GM19351 (cell line): ENCODE data around the gene RMND1.

ENCODE experiments used
- ATAC-seq: cut with Tn5 transposase; IDR thresholded peaks from one replicate; pipeline ENCODE4 v1.9.1; 2021; ENCODE audit warnings: mild to moderate bottlenecking, moderate library complexity; ENCODE audit not compliant: unreplicated experiment

Gene RMND1, protein sequence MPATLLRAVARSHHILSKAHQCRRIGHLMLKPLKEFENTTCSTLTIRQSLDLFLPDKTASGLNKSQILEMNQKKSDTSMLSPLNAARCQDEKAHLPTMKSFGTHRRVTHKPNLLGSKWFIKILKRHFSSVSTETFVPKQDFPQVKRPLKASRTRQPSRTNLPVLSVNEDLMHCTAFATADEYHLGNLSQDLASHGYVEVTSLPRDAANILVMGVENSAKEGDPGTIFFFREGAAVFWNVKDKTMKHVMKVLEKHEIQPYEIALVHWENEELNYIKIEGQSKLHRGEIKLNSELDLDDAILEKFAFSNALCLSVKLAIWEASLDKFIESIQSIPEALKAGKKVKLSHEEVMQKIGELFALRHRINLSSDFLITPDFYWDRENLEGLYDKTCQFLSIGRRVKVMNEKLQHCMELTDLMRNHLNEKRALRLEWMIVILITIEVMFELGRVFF

DNA sequence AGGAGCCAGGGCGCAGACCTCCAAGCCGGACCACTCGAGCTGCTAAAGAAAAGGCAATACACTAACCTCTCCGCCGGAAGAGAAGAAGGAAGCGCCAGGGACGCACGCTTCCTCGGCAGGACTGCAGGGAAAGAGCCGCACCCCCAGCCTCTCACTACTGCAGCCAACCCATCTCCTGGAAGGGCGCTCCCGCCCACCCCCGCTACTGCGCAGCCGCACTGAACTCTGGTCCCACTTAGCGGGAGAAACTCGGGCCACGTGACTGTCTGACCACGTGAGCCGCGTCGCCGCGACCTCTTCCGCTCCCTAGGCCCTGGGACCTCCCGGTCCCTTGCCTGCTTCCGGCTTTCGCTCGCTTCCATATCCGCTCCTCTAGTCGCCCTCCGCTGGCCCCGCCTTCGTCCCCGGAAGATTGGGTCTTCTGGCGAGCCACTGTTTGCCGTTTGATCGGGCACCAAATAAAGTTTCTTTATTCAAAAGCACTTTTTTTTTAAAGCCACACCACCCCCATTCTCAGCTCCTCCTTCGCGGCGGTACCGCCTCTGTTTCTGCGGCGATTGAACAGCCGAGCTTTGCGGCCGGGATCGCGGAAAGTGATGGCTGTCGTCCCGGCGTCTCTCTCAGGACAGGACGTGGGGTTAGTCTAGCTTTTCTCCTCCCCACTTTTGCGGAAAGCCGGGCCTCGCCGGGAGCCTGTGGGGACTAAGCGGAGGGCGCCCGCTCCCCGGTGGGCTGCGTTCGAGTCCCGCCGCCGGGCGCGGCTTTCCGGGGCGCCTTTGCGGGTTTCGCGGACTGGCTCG is at the start of gene RMND1:
TSS of gene RMND1 (minus strand) at position 177 of the 800 bp plus-strand sequence. CDS start 6,315 bp downstream, outside the sequence.
- ATAC-seq: peak; percentile 92

DNA sequence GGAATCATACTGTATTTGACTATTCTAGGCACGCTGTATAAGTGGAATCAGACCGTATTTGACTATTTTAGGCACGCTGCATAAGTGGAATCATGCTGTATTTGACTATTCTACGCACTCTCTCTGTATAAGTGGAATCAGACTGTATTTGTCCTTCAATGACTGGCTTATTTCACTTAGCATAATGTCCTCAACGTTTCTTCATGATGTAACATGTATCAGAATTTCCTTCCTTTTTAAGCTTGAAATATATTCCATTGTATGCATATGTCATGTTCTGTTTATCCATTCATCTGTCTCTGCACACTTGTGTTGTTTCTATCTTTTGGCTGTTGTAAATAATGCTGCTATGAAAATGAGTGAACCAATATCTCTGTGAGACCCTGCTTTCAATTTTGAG is 47.6 kb upstream of the RMND1 start:
- ATAC-seq: no peak

DNA sequence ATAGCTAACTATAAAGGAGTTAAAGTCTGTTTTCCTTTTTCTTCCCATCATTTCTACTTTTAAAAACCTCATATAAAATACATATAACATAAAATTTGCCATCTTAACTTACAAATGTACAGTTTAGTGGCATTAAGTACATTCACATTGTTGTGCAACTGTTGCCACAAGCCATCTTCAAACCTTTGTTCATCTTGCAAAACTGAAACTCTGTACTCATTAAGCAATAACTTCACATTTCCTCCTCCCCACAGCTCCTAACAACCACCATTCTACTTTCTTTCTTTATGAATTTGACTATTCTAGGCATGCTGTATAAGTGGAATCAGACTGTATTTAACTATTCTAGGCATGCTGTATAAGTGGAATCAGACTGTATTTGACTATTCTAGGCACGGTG is 46.4 kb upstream of the RMND1 start:
- peak; percentile 80 for ATAC-seq

DNA sequence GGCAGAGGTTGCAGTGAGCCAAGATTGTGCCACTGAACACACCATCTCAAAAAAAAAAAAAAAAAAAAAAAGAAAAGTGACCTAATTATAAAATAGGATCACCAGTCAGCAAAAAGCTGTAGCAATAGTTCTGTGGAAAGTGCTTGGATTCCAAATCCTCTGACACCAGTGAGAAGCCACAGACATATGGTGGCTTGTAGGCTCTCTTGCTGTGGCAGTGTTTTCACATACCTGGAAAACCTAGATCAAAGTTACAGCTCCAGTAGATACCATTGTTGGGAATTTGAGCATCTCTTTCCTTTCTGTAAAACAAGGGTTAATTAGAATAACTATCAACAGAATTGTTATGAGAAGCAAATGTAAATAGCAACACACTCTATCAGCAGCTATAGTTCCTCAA is 46.0 kb upstream of the RMND1 start:
- peak; percentile 31 for ATAC-seq

DNA sequence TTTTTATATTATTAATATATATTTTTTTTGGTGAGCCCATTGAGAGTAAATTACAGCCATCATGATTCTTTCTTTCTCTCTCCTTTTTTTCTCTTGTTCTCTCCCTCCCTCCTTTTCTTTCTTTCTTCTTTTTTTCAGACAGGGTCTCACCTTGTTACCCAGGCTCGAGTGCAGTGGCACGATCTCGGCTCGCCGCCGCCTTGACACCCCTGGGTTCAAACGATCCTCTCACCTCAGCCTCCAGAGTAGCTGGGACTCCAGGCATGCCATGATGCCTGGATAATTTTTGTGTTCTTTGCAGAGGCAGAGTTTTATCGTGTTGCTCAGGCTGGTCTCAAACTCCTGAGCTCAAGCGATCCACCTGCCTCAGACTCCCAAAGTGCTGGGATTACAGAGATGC is 43.5 kb upstream of the RMND1 start:
- ATAC-seq: no peak

DNA sequence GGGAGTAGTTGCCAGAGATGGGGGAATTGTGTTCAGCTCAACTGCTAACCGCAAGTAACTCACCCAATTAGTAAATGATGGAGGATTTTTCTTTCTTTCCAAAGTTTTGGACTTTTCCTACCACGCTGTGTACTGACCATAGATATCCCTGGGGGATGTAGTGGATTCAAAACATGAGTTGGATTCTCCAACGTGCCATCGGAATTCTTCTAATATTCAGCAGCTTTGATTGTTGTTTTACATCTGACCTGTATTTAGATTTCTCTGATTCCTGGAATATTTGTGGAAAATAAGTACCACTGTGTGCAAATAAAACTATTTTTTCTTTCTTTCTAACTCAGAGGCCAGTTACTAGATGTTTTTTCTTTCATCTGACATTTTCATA is 43.0 kb upstream of the RMND1 start:
- ATAC-seq: no peak

DNA sequence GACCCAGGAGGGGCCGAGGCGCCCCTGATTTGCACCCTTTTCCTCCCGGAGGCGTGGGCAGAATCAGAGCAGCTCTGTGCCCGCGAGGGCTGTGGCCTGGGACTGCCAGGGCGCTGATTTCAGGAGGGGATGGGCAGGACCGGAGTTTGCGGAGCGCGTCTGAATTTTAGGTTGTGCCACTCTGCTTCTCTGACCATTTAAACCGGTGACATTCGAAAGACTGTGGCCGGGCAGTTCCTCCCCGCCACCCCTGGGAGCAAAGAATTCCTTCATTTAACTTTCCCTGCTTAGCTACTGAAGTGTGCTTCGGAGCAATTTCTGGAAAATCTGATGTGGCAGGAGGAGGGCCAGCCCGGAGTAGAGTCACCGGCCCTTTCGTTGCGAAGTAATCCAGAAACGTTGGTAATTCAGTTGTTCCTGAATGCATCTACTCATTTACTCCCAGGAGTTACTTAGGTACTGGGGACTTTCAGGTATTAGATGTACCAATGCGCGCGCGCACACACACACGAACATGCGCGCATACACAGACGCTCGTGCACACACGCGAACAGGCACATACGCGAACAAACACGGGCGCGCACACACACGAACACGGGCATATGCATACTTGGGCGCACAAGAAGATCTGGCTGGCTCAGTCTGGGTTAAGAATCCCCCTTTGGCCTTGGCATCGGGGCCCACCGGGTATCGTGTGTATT is 42.5 kb upstream of the RMND1 start:
- peak; percentile 40 for ATAC-seq

DNA sequence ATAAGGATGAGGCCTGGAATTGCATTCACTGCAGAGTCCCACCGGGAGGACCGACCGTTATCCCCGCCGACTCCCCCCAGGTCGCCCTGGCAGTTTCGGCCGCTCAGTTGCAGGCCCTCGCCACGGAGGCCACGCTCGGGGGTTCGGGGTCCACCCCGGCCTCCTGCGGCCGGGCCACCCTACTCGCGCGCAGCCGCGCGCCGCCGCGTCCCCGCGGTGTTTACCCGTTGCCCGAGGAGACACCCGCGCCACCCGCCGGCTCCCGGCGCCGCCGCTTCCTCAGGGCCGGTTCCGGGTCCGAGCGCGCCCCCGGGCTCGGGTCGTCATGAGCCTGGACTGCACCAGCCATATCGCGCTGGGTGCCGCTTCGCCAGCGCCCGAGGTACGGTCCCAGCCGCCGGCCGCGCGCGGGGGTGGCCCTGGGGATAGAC is 41.9 kb upstream of the RMND1 start, which contains the start of gene CCDC170:
TSS of gene CCDC170 (plus strand) at position 214 of the 431 bp plus-strand sequence. CDS start at position 326, 112 bp downstream.
- ATAC-seq: peak; percentile 33

DNA sequence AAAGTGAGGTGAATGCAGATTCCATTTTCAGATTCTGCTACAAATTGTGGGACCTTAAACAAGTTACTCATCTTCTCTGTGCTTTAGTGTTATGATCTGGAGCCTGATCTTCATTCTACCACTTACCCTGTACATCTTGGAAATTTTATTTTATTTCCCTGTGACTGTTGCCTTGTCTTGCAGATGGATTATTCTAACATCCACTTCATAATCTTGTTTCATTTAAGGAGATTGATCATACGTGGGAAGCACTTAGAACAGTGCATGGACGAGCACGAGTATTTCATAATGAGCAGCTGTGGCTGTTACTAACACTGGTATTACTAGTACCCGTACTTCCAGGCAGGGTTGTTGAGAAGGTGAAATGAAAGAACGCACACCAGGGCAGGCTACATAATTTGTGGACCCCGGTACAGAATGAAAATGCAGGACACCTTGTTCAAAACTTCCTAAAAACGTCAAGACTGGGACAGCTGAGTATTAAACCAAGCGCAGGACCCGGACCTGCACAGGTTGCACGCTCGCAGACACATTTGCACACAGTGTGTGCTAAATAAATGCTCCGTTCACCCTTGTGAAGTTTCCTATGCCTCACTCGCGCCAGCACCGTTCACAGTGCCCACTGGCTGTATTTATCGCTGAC is 41.4 kb upstream of the RMND1 start:
- ATAC-seq: no peak

DNA sequence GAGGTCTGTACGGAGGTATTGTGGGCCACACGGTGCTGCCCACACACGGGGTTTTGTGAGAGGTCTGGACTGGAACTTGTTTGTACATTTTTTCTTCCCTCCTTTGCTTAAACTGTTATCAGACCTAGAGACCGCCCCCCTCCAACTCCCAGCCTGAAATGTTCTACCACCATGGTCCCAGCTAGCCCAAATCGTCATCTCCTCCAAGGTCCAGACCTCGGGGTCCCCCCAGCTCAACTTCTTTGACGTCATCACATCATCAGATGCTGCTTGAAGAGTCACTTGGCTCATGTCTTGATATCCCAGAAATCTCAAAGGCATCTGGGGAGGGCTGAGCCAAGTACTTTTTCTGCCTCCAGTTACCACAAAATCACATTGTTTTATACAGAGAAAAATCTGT is 39.1 kb upstream of the RMND1 start:
- ATAC-seq: no peak

DNA sequence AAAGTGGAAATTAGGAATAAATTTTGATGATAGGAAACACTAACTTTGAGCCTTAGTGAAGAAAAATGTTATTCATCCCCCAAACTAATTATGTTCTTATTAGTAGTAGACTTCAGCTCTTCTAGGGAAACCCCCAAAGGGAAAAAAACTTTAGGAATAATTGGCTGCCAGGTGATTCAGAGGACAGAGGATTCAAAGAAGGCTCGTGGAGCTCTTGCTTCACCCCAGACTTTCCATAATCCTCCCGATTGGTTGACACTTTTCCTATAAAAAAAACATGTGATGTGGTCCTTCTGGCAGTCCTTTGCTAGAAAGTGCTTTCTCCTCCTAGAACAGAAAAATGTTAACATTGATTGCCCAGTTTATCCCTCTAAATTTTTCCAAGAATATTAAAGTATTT is 36.3 kb upstream of the RMND1 start:
- ATAC-seq: no peak

DNA sequence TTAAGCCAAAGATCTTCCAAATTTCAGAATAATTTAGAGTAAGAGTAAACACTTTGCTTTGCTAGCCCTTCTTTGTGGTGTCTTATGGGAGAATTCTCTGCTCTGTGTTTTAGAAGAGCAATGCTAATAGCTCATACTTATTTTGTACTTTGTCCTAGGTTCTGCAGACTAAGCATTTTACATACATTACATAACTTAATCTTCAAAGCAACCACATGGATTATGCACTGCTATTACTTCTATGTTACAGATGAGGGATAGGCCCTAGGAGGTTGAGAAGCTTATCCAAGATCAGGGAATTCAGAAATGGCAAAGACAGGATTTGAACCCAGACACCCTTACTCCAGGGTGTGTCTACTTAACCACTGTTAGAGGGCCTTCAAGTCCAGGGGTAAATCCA is 32.1 kb upstream of the RMND1 start:
- no peak for ATAC-seq

DNA sequence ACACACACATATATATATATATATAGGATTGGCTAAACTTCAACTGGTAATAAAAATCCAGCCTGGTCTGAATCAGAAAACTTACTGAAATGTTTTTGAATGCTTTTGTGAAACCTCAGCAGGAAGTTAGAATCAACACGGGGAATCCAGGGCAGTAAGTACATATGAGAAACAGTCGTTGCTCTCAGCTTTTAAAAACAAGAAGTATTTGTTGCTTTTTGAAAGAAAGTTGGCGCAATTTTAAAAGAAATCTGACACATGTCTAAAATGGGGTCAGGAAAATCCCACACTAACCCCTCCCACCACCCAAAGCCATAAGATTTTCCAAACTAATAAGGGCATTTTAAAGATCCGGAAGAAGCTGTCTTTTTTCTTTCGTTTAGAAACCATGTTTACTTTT is 30.4 kb upstream of the RMND1 start:
- peak; percentile 64 for ATAC-seq

DNA sequence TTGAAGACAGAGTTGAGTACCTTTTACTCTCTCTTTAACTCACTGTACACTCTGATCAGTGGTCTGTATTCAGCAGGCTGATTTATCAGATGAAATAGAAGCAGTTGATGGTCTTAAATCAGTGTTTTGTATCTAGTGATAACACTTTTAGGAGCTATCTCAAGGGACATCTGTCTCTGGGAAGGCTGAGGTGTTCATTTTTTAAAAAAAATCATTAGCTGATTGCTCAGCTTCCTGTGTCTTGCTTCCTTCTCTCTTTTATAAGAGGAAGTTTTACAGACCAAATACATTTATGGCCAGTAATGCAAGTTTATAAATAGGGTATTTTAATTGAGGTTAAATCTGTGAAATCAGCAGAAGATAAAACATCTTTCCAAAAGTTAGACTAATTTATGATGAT is 29.9 kb upstream of the RMND1 start:
- ATAC-seq: no peak

DNA sequence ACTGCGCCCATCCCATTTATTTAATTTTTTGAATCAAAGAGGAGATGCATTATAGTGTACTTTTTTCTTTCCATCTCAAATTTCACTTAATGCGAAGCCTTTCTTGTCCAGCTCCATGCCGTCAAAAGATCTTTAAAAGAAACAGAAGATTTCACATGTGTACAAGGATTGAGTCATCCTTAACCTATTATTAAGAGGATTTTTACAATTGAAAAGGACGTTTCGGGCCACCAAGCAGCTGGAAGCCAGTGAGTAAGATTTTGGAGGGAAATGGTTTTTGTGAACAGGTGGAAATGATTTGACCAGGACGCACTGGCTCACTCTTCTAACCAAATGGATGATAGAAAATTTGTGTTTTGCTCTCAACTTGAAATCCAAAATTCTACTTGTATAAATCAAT is 26.7 kb upstream of the RMND1 start:
- ATAC-seq: no peak

DNA sequence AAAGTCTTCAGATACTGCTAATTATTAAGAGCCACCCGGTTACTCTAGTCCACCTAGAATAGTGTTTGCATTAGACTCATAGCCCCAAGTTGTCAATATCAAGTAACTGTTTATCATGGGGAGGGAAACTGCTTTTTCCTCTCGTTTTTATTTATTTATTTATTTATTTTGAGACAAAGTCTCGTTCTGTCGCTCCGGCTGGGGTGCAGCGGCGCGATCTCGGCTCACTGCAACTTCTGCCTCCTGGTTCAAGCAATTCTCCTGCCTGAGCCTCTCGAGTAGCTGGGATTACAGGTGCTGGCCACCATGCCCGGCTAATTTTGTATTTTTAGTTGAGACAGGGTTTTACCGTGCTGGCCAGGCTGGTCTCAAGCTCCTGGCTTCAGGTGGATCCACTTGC is 25.8 kb upstream of the RMND1 start:
- ATAC-seq: no peak

DNA sequence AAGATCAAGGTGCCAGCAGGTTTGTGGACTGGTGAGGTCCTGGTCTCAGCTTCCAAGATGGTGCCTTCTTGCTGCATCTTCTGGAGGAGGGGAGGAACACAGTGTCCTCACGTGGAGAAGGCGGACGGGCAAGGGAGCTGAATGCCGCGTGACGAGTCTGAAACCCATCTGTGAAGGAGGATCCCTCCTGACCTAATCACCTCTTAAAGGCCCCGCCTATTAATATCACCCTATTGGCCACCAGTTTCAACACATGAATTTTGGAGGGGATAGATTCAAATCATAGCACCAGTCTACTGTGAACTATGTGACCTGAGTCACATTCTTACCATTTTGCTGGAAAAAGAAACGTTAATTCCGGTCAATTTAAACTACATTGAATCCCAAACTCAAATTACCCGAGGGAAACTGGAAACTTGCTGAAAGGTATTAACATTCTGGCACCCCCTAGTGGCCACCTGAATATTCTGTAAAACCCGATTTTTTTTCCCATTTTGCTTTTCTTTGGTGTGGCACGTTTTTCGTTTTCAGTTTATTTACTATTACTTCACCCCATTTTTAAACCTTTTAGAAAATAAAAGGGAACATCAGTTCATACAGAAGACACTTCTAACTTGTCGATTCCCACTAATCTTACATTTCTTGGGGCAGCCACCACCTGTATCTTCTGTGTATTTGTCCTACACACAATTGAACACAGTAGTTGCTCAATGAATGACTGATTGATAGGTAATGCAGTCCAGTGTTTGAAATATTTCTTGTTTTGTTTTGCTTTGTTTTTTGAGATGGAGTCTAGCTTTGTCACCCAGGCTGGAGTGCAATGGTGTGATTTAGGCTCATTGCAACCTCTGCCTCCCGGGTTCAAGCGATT is 24.0 kb upstream of the RMND1 start:
- ATAC-seq: peak; percentile 77

DNA sequence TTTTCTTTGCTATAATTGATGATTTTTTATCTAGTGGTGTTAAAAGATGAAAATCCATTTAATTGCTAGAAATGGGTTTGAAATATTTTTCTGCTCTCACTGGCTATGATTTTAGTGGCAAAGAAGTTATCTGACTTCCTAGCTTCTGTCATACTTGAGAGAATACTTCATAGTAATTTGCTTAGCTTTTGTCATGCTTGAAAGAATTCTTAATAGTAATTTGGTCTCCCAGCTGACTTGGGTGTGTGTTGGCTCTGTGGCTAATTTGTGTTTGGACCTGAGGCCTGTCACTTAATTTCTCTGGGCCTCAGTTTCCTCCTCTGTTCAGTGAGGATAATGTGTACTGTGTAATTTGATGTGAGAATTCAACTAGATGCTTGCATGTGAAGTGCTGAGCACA is 12.8 kb upstream of the RMND1 start:
- ATAC-seq: no peak

DNA sequence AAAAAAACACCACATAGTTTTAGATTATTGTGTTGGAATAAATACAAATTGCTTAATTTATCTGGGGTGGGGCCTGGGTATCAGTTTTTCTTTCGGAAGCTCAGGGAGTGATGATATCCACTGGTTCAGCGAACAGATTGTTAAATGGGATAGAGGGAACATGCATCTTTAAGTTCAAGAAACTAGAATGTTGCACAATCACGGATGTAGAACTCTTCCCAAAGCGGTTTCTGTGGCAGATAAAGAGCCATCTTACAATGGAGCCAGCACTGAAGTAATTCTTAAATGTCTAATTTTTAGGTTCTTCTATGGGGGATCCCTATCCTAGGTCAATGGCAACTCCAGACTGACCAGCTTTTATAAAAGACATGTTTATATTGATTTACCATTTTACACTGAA is 9.7 kb upstream of the RMND1 start:
- ATAC-seq: no peak
